Smooth muscle cell (in vitro differentiated cells): ENCODE measurements around the gene FYB1. TPM values are rescaled to one million over a fixed set of nuclear protein-coding genes. Genes with fewer than 3 reads are reported as not detected.

Experiments
- DNase-seq: peaks from one replicate; lab custom pipeline; 2025; ENCODE audit not compliant: unreplicated experiment; lab: John Stamatoyannopoulos, UW
- H2AFZ ChIP-seq: fragments of 200-600 bp; sonication (generic); 2 replicates; pipeline ENCODE4 v1.6.0; 2016; ENCODE audit warnings: antibody characterized with exemption, low read depth, mild to moderate bottlenecking
- H3F3A ChIP-seq: fragments of 200-600 bp; sonication (generic); 2 replicates; pipeline ENCODE4 v1.6.0; 2017; ENCODE audit warnings: antibody characterized with exemption, low read depth
- H3K27ac ChIP-seq: fragments of 200-600 bp; sonication (generic); 2 replicates; pipeline ENCODE4 v1.5.1; 2016; ENCODE audit warnings: low read depth, mild to moderate bottlenecking
- H3K27me3 ChIP-seq: fragments of 200-600 bp; sonication (generic); 2 replicates; pipeline ENCODE4 v1.6.1; 2016; ENCODE audit warnings: low read depth, mild to moderate bottlenecking
- H3K36me3 ChIP-seq: fragments of 200-600 bp; sonication (generic); 2 replicates; pipeline ENCODE4 v1.5.1; 2016; ENCODE audit warnings: low read depth
- H3K4me1 ChIP-seq: fragments of 200-600 bp; sonication (generic); 2 replicates; pipeline ENCODE4 v1.5.1; 2016; ENCODE audit warnings: low read depth
- H3K4me2 ChIP-seq: fragments of 200-600 bp; sonication (generic); 2 replicates; pipeline ENCODE4 v1.6.0; 2016; ENCODE audit warnings: mild to moderate bottlenecking
- H3K4me3 ChIP-seq: fragments of 200-600 bp; sonication (generic); 2 replicates; pipeline ENCODE4 v1.5.1; 2016; ENCODE audit warnings: mild to moderate bottlenecking
- H3K79me2 ChIP-seq: fragments of 200-600 bp; sonication (generic); 2 replicates; pipeline ENCODE4 v1.6.0; 2016; ENCODE audit warnings: low read depth, mild to moderate bottlenecking
- H3K9ac ChIP-seq: fragments of 200-600 bp; sonication (generic); 2 replicates; pipeline ENCODE4 v1.6.0; 2016; ENCODE audit warnings: low read depth
- H3K9me3 ChIP-seq: fragments of 200-600 bp; sonication (generic); replicated peaks from 2 replicates; pipeline ENCODE4 v1.5.1; 2016; ENCODE audit warnings: low read depth
- H4K20me1 ChIP-seq: fragments of 200-600 bp; sonication (generic); 2 replicates; pipeline ENCODE4 v1.6.0; 2016; ENCODE audit warnings: low read depth
- WGBS: methylation state at CpG from one replicate; pipeline ENCODE4 v1.1.7; 2016; ENCODE audit warnings: low lambda C conversion rate; 5-methylcytosine and 5-hydroxymethylcytosine counted together
- polyA plus RNA-seq: library from polyadenylated mRNA; unstranded; fragments of >200 nt; fragmentation: Nextera tagmentation; extraction: Ambion mirVana; gene quantifications from 2 replicates; pipeline ENCODE4 v1.2.1, GENCODE V29; 2016
- total RNA-seq: library from RNA; depleted of rRNA; stranded (reverse); fragments of >200 nt; gene quantifications from 2 replicates; pipeline ENCODE4 v1.2.3, GENCODE V29; 2014
- TF ChIP-seq, protein P1 (sequence below): fragments of 200-600 bp; sonication (generic); IDR thresholded peaks from 2 replicates; pipeline ENCODE4 v1.5.1; 2017; ENCODE audit warnings: borderline replicate concordance, mild to moderate bottlenecking, antibody characterized with exemption; ENCODE audit not compliant: insufficient read depth, poor library complexity, severe bottlenecking

Gene FYB1
- total and polyA plus RNA-seq, 2 experiments from 2014 or later = 0.06 to 0.22 TPM

GRCh38 chr5:39164529-39165402 lies 54.6 kb downstream of the FYB1 start:
- H3K36me3 ChIP-seq = no peaks in the 10 kb centered on the region
- WGBS = 87% methylated on average over 7 of the region's 7 CpGs
- H3K27ac ChIP-seq = no peak overlapping the region
- no peak overlapping the region for H3K4me3 ChIP-seq
- no peaks in the 10 kb centered on the region for H4K20me1 ChIP-seq
- no peak for DNase-seq
- H3K4me1 ChIP-seq = peaks cover 5% of the 10 kb centered on the region
- no peaks in the 10 kb centered on the region for H3K79me2 ChIP-seq
- H3K9ac ChIP-seq = no peak overlapping the region
- no peaks in the 10 kb centered on the region for H3F3A ChIP-seq
- H2AFZ ChIP-seq = no peak overlapping the region
- no peaks in the 10 kb centered on the region for H3K9me3 ChIP-seq
- TF ChIP-seq, protein P1, sequence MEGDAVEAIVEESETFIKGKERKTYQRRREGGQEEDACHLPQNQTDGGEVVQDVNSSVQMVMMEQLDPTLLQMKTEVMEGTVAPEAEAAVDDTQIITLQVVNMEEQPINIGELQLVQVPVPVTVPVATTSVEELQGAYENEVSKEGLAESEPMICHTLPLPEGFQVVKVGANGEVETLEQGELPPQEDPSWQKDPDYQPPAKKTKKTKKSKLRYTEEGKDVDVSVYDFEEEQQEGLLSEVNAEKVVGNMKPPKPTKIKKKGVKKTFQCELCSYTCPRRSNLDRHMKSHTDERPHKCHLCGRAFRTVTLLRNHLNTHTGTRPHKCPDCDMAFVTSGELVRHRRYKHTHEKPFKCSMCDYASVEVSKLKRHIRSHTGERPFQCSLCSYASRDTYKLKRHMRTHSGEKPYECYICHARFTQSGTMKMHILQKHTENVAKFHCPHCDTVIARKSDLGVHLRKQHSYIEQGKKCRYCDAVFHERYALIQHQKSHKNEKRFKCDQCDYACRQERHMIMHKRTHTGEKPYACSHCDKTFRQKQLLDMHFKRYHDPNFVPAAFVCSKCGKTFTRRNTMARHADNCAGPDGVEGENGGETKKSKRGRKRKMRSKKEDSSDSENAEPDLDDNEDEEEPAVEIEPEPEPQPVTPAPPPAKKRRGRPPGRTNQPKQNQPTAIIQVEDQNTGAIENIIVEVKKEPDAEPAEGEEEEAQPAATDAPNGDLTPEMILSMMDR = no peak
- no peaks in the 10 kb centered on the region for H3K27me3 ChIP-seq
- no peak overlapping the region for H3K4me2 ChIP-seq

DNA sequence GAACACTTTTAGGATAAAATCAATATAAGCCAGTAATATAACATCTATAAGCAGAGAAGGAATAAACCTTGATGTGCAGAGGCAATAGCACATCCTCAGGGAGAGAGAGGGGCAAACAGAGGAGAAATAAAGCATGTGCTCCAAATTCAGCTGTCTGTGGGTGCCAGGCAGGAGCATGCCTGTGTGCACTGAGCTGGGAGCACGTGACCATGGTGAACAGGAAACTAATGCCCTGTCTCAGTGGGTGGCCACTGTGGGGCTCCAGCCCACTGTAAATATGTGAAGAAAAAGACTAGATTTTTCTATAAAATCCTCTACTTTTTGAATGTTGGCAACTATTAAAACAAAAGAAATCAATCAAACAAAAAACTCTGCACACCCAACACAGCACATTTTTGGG lies 55.3 kb downstream of the FYB1 start:
- Histone ChIP-seq H3K4me1 (peaks cover 5% of the 10 kb centered on the region), H4K20me1 (no peaks in the 10 kb centered on the region), H3K79me2 (no peaks in the 10 kb centered on the region), H3K9ac (no peak overlapping the region), H3K4me2 (no peak overlapping the region), H3K9me3 (no peaks in the 10 kb centered on the region), H3F3A (no peaks in the 10 kb centered on the region), H2AFZ (no peak overlapping the region), H3K36me3 (no peaks in the 10 kb centered on the region), H3K27me3 (no peaks in the 10 kb centered on the region), H3K27ac (no peak overlapping the region), H3K4me3 (no peak overlapping the region)
- 52% methylated on average over 1 of the region's 1 CpG for WGBS
- TF ChIP-seq, protein P1 = no peak
- DNase-seq = no peak

DNA sequence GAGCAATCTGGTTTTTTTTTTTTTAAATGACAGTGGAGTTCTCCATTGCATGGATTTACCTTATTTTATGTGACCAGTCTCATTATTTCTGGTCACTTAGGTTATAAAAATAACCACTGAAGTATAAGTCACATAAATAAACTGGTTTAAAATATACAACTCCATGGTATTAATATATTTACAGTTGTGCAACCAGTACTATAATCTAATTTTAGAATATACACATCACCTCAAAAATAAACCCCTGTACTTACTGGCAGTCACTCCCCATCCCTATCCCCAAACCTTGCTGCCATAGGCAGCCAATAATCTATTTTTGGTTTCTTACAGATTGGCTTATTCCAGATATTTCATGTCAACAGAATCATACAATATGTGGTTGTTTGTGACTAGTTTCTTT lies 57.8 kb downstream of the FYB1 start:
- H3K9ac ChIP-seq = no peak overlapping the region
- H3K79me2 ChIP-seq = no peaks in the 10 kb centered on the region
- H3K4me3 ChIP-seq = no peak overlapping the region
- no peaks in the 10 kb centered on the region for H3K4me1 ChIP-seq
- no peak for DNase-seq
- no peaks in the 10 kb centered on the region for H4K20me1 ChIP-seq
- no peaks in the 10 kb centered on the region for H3K27me3 ChIP-seq
- TF ChIP-seq, protein P1 = no peak
- no peak overlapping the region for H3K4me2 ChIP-seq
- no peak overlapping the region for H2AFZ ChIP-seq
- no peaks in the 10 kb centered on the region for H3K36me3 ChIP-seq
- no peaks in the 10 kb centered on the region for H3K9me3 ChIP-seq
- no peaks in the 10 kb centered on the region for H3F3A ChIP-seq
- H3K27ac ChIP-seq = no peak overlapping the region
